Caco-2 (cell line): ENCODE results near the gene UNC5A. TPM values are rescaled to one million over a fixed set of nuclear protein-coding genes. Genes with fewer than 3 reads are reported as not detected.

Experiments used
- BruUV-seq: library from RNA; stranded (reverse); fragments of 400-500 nt; replicated peaks from 2 replicates; lab custom pipeline; 2021; lab: Mats Ljungman, UMichigan
- CTCF ChIA-PET: fragments of 300-600 bp; sonication (Branson Sonifier 250); formaldehyde crosslinking; loops from one replicate; lab custom pipeline; 2022; ENCODE audit warnings: antibody characterized with exemption; lab: Charles Lee
- POLR2A ChIA-PET: fragments of 300-600 bp; sonication (Branson Sonifier 250); formaldehyde crosslinking; loops from one replicate; lab custom pipeline; 2022; ENCODE audit warnings: antibody characterized with exemption; lab: Charles Lee
- DNase-seq, 2 experiments: peaks; one replicate each; pipeline versions ENCODE4 v3.0.0 to v3.0.0-alpha.2; 2020 to 2022
- H3K27me3 ChIP-seq: replicated peaks from 2 replicates; pipeline ENCODE4 v1.6.0; 2011; ENCODE audit warnings: low read length; ENCODE audit not compliant: control insufficient read depth, insufficient read depth
- H3K36me3 ChIP-seq: 2 replicates; pipeline ENCODE4 v1.5.1; 2011; ENCODE audit warnings: low read length; ENCODE audit not compliant: control insufficient read depth, insufficient read depth
- H3K4me1 ChIP-seq: fragments of 250-450 bp; sonication (Bioruptor Pico); 2 replicates; pipeline ENCODE4 v1.5.1; 2020; ENCODE audit warnings: mild to moderate bottlenecking
- H3K4me3 ChIP-seq: 2 replicates; pipeline ENCODE4 v1.5.1; 2011; ENCODE audit warnings: low read depth, mild to moderate bottlenecking, control low read depth, low read length
- H3K9me3 ChIP-seq: fragments of 250-450 bp; sonication (Bioruptor Pico); 2 replicates; pipeline ENCODE4 v1.5.1; 2020; ENCODE audit warnings: mild to moderate bottlenecking, moderate library complexity
- H3K27ac Mint-ChIP-seq: one replicate; pipeline ENCODE4 v1.8.0; 2022; ENCODE audit warnings: mixed read lengths; ENCODE audit not compliant: unreplicated experiment
- H3K27me3 Mint-ChIP-seq: one replicate; pipeline ENCODE4 v1.8.0; 2022; ENCODE audit warnings: mixed read lengths; ENCODE audit not compliant: insufficient read depth, unreplicated experiment
- H3K36me3 Mint-ChIP-seq: one replicate; pipeline ENCODE4 v1.8.0; 2022; ENCODE audit warnings: mild to moderate bottlenecking, mixed read lengths; ENCODE audit not compliant: insufficient read depth, unreplicated experiment
- H3K4me1 Mint-ChIP-seq: one replicate; pipeline ENCODE4 v1.8.0; 2022; ENCODE audit warnings: low read depth, mixed read lengths; ENCODE audit not compliant: unreplicated experiment
- H3K4me3 Mint-ChIP-seq: one replicate; pipeline ENCODE4 v1.8.0; 2022; ENCODE audit warnings: mild to moderate bottlenecking, moderate library complexity, mixed read lengths; ENCODE audit not compliant: unreplicated experiment
- H3K9me3 Mint-ChIP-seq: one replicate; pipeline ENCODE4 v1.8.0; 2022; ENCODE audit warnings: mixed read lengths; ENCODE audit not compliant: unreplicated experiment
- CTCF ChIP-seq, 2 experiments: fragments of 200-600 bp in 1 of 2; IDR thresholded peaks; 1 replicate in 1 of 2; 2 replicates in 1 of 2; pipeline versions ENCODE4 v1.5.1 to v1.8.0; 2011 to 2022; ENCODE audit warnings: antibody characterized with exemption in 1 of 2, control low read depth in 1 of 2, inconsistent platforms in 1 of 2, low read depth in 1 of 2, low read length in 1 of 2, mild to moderate bottlenecking in 1 of 2, moderate library complexity in 1 of 2; ENCODE audit not compliant: insufficient read depth in 1 of 2, severe bottlenecking in 1 of 2, unreplicated experiment in 1 of 2
- intact Hi-C: fragments of 100-400 bp; cut with micrococcal nuclease; formaldehyde crosslinking; loops from one replicate; pipeline ENCODE4 v1.10.0; 2022; ENCODE audit not compliant: unreplicated experiment
- total RNA-seq: library from RNA; stranded (reverse); gene quantifications from 2 replicates; pipeline ENCODE4 v1.2.3, GENCODE V29; 2022

UNC5A gene
- total RNA-seq, 1 experiment from 2014 or later, result not detected

GRCh38 chr5:176837707-176838115 is 27.4 kb downstream of the UNC5A start:
- no TSS peak for BruUV-seq
- H3K27ac Mint-ChIP-seq, result no peak overlapping the region
- H3K27me3 ChIP-seq, result no peaks in the 10 kb centered on the region; the same call in 1 of the 2 replicates
- H3K36me3 ChIP-seq, result no peaks in the 10 kb centered on the region
- H3K4me3 ChIP-seq, result no peak overlapping the region
- H3K4me3 Mint-ChIP-seq, result no peak overlapping the region
- H3K4me1 ChIP-seq, result no peaks in the 10 kb centered on the region
- H3K4me1 Mint-ChIP-seq, result no peaks in the 10 kb centered on the region
- H3K9me3 Mint-ChIP-seq, result no peaks in the 10 kb centered on the region
- peaks cover 19% of the 10 kb centered on the region for H3K27me3 Mint-ChIP-seq
- ChIA-PET CTCF (no interaction called here), POLR2A (no interaction called here)
- no peaks in the 10 kb centered on the region for H3K36me3 Mint-ChIP-seq
- peak; percentile 88 to 92 for DNase-seq
- no peak for TF ChIP-seq CTCF (IDR thresholded peaks at IDR 0.05; ENCODE audit: insufficient read depth in 1 of 2, low read depth in 1 of 2, low read length in 1 of 2, severe bottlenecking in 1 of 2, unreplicated experiment in 1 of 2)
- H3K9me3 ChIP-seq, result 0 out of 2 replicates have a peak, but pooled peaks cover 3% of the 10 kb centered on the region
- intact Hi-C loops, result no loop called here

GRCh38 chr5:176843673-176844072 is 33.3 kb downstream of the UNC5A start:
- TF ChIP-seq CTCF (IDR thresholded peaks at IDR 0.05; ENCODE audit: insufficient read depth in 1 of 2, low read depth in 1 of 2, low read length in 1 of 2, severe bottlenecking in 1 of 2, unreplicated experiment in 1 of 2), result no peak
- no TSS peak for BruUV-seq
- Histone ChIP-seq H3K9me3 (no peaks in the 10 kb centered on the region), H3K4me1 (no peaks in the 10 kb centered on the region), H3K27me3 (no peaks in the 10 kb centered on the region), H3K36me3 (no peaks in the 10 kb centered on the region), H3K4me3 (no peak overlapping the region)
- H3K36me3 Mint-ChIP-seq, result peaks cover 8% of the 10 kb centered on the region
- H3K4me1 Mint-ChIP-seq, result no peaks in the 10 kb centered on the region
- intact Hi-C loops, result no loop called here
- POLR2A ChIA-PET, result no interaction called here
- H3K27me3 Mint-ChIP-seq, result peaks cover 9% of the 10 kb centered on the region
- H3K4me3 Mint-ChIP-seq, result no peak overlapping the region
- CTCF ChIA-PET, result no interaction called here
- H3K27ac Mint-ChIP-seq, result no peak overlapping the region
- no peaks in the 10 kb centered on the region for H3K9me3 Mint-ChIP-seq
- no peak for DNase-seq

- Mint-ChIP-seq H3K4me1 (no peaks in the 10 kb centered on the region), H3K27me3 (peaks cover 9% of the 10 kb centered on the region), H3K9me3 (no peaks in the 10 kb centered on the region), H3K27ac (no peak overlapping the region), H3K4me3 (no peak overlapping the region), H3K36me3 (peaks cover 8% of the 10 kb centered on the region)
- intact Hi-C loops, result no loop called here
- no peak for TF ChIP-seq CTCF (IDR thresholded peaks at IDR 0.05; ENCODE audit: insufficient read depth in 1 of 2, low read depth in 1 of 2, low read length in 1 of 2, severe bottlenecking in 1 of 2, unreplicated experiment in 1 of 2)
- H3K36me3 ChIP-seq, result no peaks in the 10 kb centered on the region
- BruUV-seq, result no TSS peak
- ChIA-PET CTCF (no interaction called here), POLR2A (interaction anchor here (0.6 kb wide), 1 partner anchor 138 kb away, joined by 3 read pairs; no protein-coding TSS in a partner anchor)
- H3K4me1 ChIP-seq, result no peaks in the 10 kb centered on the region
- no peak overlapping the region for H3K4me3 ChIP-seq
- DNase-seq, result no peak
- no peaks in the 10 kb centered on the region for H3K27me3 ChIP-seq
- H3K9me3 ChIP-seq, result no peaks in the 10 kb centered on the region
Measured at GRCh38 chr5:176844281-176844680, 33.9 kb downstream of the UNC5A start.
